DND-41 (cell line): ENCODE data around the gene CFC1.
"Not testable (repeated sequence)": the region's sequence is repeated elsewhere in the genome, so short reads cannot be mapped to it uniquely, and the experiment has no call there.

Experiments used
- ATAC-seq: fragments of 200-7000 bp; cut with Tn5 transposase; 3 replicates; pipeline ENCODE4 v1.9.1; 2021; ENCODE audit warnings: low read depth; ENCODE audit not compliant: insufficient read depth
- DNase-seq: peaks from one replicate; pipeline ENCODE4 v3.0.0-alpha.2; 2020
- H2AFZ ChIP-seq: 2 replicates; pipeline ENCODE4 v1.6.0; 2012; ENCODE audit warnings: low read depth, low read length
- H3K27ac ChIP-seq: 2 replicates; pipeline ENCODE4 v1.5.1; 2012; ENCODE audit warnings: low read length, inconsistent platforms
- H3K27me3 ChIP-seq: fragments of 200-600 bp; sonication (generic); 2 replicates; pipeline ENCODE4 v1.6.0; 2012; ENCODE audit warnings: low read length, mild to moderate bottlenecking, inconsistent platforms; ENCODE audit not compliant: insufficient read depth, poor library complexity
- H3K36me3 ChIP-seq: 2 replicates; pipeline ENCODE4 v1.5.1; 2012; ENCODE audit warnings: low read length, inconsistent platforms; ENCODE audit not compliant: insufficient read depth
- H3K4me1 ChIP-seq: 2 replicates; pipeline ENCODE4 v1.5.1; 2012; ENCODE audit warnings: mild to moderate bottlenecking, low read length; ENCODE audit not compliant: insufficient read depth
- H3K4me2 ChIP-seq: 2 replicates; pipeline ENCODE4 v1.6.0; 2012; ENCODE audit warnings: mild to moderate bottlenecking, moderate library complexity, low read length, inconsistent platforms; ENCODE audit not compliant: insufficient read depth
- H3K4me3 ChIP-seq, 2 experiments: fragments of 200-600 bp in 1 of 2; shearing (Covaris generic) in 1 of 2; 2 replicates each; pipeline ENCODE4 v1.5.1; 2012 to 2016; ENCODE audit warnings: inconsistent platforms in 2 of 2, low read length in 2 of 2, mild to moderate bottlenecking in 2 of 2, low read depth in 1 of 2, moderate library complexity in 1 of 2
- H3K79me2 ChIP-seq: 2 replicates; pipeline ENCODE4 v1.6.0; 2012; ENCODE audit warnings: low read length, inconsistent platforms; ENCODE audit not compliant: insufficient read depth
- H3K9ac ChIP-seq: 2 replicates; pipeline ENCODE4 v1.6.0; 2012; ENCODE audit warnings: low read depth, mild to moderate bottlenecking, inconsistent platforms, low read length, moderate library complexity
- H3K9me3 ChIP-seq: 2 replicates; pipeline ENCODE4 v1.5.1; 2012; ENCODE audit warnings: low read length, moderate library complexity, mild to moderate bottlenecking, inconsistent platforms; ENCODE audit not compliant: insufficient read depth, severe bottlenecking
- H4K20me1 ChIP-seq: 2 replicates; pipeline ENCODE4 v1.6.0; 2012; ENCODE audit warnings: low read length; ENCODE audit not compliant: insufficient read depth

CFC1 gene

DNA sequence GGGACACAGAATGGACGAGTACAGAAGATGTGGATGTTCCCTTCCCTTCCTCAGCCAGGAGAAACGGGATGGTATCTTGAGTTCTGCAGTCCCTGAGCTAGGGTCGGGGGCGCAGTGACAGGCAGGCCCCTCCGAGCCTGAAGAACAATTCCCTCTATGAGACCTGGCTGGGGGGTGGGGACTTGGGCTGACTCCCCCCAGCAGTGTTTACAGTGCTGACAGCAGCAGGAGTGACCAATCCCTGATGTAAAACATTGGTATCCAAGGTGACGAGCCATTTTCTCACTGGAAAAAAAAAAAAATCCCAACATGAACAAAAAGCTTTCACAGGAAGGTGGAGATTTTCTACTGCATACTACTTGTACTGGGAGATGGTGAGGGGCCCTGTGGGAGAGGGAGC lies at the start of gene CFC1:
Gene CFC1, minus strand, starts transcription at position 183 of the 400 bp plus-strand sequence. CDS start 288 bp downstream, outside the sequence.
- not testable (repeated sequence) for H2AFZ ChIP-seq, H3K9ac ChIP-seq, H4K20me1 ChIP-seq, H3K9me3 ChIP-seq, H3K4me2 ChIP-seq, H3K4me1 ChIP-seq, H3K79me2 ChIP-seq, ATAC-seq, DNase-seq, H3K36me3 ChIP-seq, H3K4me3 ChIP-seq, H3K27ac ChIP-seq, H3K27me3 ChIP-seq

GRCh38 chr2:130641688-130642087 lies 42.3 kb upstream of the CFC1 start:
- not testable (repeated sequence) for ATAC-seq, H3K4me1 ChIP-seq, H3K4me3 ChIP-seq, H3K27ac ChIP-seq, DNase-seq, H4K20me1 ChIP-seq, H3K79me2 ChIP-seq, H3K9ac ChIP-seq, H3K36me3 ChIP-seq, H3K9me3 ChIP-seq, H2AFZ ChIP-seq, H3K4me2 ChIP-seq, H3K27me3 ChIP-seq

DNA sequence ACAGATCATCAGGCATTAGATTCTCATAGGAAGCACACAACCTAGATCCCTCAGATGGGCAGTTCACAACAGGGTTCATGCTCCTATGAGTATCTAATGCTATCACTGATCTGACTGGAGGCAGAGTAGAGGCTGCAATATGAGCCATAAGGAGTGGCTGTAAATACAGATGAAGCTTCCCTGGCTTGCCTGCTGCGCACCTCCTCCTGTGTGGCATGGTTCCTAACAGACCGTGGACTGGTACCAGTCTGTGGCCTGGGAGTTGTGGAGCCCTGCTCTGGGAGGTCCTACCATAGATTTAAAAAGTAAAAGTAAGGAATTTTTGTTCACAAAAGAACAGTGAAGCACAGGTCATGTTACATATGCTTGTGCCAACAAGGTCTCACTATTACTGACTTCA lies 39.6 kb upstream of the CFC1 start:
- not testable (repeated sequence) for DNase-seq, ATAC-seq, H3K9me3 ChIP-seq

GRCh38 chr2:130628784-130629475 lies 29.6 kb upstream of the CFC1 start:
- not testable (repeated sequence) for H4K20me1 ChIP-seq, H3K36me3 ChIP-seq, H3K4me2 ChIP-seq, H3K9ac ChIP-seq, H3K4me3 ChIP-seq, H3K9me3 ChIP-seq, H3K4me1 ChIP-seq, H2AFZ ChIP-seq, H3K27ac ChIP-seq, ATAC-seq, DNase-seq, H3K27me3 ChIP-seq, H3K79me2 ChIP-seq

More for the DNA sequence above, 39.6 kb upstream of the CFC1 start:
- not testable (repeated sequence) for H3K9ac ChIP-seq, H3K27ac ChIP-seq, H3K79me2 ChIP-seq, H3K4me2 ChIP-seq, H3K4me3 ChIP-seq, H3K36me3 ChIP-seq, H4K20me1 ChIP-seq, H3K27me3 ChIP-seq, H2AFZ ChIP-seq, H3K4me1 ChIP-seq

GRCh38 chr2:130611140-130611539 lies 11.8 kb upstream of the CFC1 start, which contains the start of gene POTEJ:
POTEJ (plus strand) TSS chr2:130611440; CDS start chr2:130611533, 93 bp downstream.
- H4K20me1 ChIP-seq, H3K79me2 ChIP-seq, H3K36me3 ChIP-seq, DNase-seq, H3K9me3 ChIP-seq, H3K4me2 ChIP-seq, H3K9ac ChIP-seq, H2AFZ ChIP-seq, H3K27me3 ChIP-seq, H3K4me1 ChIP-seq, H3K27ac ChIP-seq, H3K4me3 ChIP-seq, ATAC-seq: not testable (repeated sequence)

DNA sequence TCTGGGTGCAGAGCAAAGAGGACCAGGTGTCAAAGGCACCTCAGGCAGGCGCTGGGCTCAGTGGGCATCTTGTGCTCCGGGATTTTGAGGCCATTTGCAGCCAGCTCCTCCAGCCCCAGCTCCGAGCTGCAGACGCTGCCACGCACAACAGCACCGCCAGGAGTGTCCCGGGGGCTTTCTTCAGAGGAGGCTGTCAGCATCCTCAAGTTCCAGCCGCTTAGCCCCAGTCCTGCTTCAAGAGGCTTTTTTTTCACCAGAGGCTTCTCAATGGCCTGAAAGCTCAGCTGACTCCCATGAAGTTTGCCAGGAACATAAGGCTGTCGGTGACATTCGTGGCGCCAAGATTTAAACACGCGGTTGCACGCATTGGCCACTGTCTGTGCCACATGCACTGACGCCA lies 11.1 kb upstream of the CFC1 start:
- H3K27ac ChIP-seq, H3K4me3 ChIP-seq, H3K4me1 ChIP-seq, H3K9me3 ChIP-seq, ATAC-seq, H2AFZ ChIP-seq, H3K79me2 ChIP-seq, H3K36me3 ChIP-seq, H3K4me2 ChIP-seq, H3K9ac ChIP-seq, H3K27me3 ChIP-seq, DNase-seq, H4K20me1 ChIP-seq: not testable (repeated sequence)

GRCh38 chr2:130609002-130609920 lies 9.9 kb upstream of the CFC1 start:
- H3K79me2 ChIP-seq, H4K20me1 ChIP-seq, H3K9ac ChIP-seq, H3K27me3 ChIP-seq, H3K4me3 ChIP-seq, H3K36me3 ChIP-seq, H2AFZ ChIP-seq, H3K4me1 ChIP-seq, ATAC-seq, H3K27ac ChIP-seq, DNase-seq, H3K9me3 ChIP-seq, H3K4me2 ChIP-seq: not testable (repeated sequence)
